Stimulated activated CD8-positive, alpha-beta memory T cell treated with anti-CD3 and anti-CD28 coated beads, Interleukin-15, amount 100 ng/mL, for 1 hour (primary cell): ENCODE measurements around the gene DELE1.

Experiments used
- DNase-seq: peaks from one replicate; pipeline ENCODE4 v3.0.0-alpha.2; 2020; ENCODE audit warnings: low read depth

Gene DELE1

GRCh38 chr5:141926434-141926833, 2.8 kb downstream of the DELE1 start:
- no peak for DNase-seq

- no peak for DNase-seq
These were observed 4.4 kb downstream of the DELE1 start for GRCh38 chr5:141928051-141928450.

- no peak for DNase-seq
These were observed 5.9 kb downstream of the DELE1 start for GRCh38 chr5:141929398-141930058.

- no peak for DNase-seq
These were observed 8.0 kb downstream of the DELE1 start for GRCh38 chr5:141931694-141932093.

- DNase-seq = no peak
These were observed 9.5 kb downstream of the DELE1 start for GRCh38 chr5:141933151-141933550.

GRCh38 chr5:141934099-141934844, 10.6 kb downstream of the DELE1 start:
- no peak for DNase-seq

- DNase-seq = no peak
These were observed 11.9 kb downstream of the DELE1 start for GRCh38 chr5:141935538-141935937.

GRCh38 chr5:141940695-141941271, 17.1 kb downstream of the DELE1 start:
- no peak for DNase-seq

- no peak for DNase-seq
These were observed 17.6 kb downstream of the DELE1 start for GRCh38 chr5:141941307-141941706.

GRCh38 chr5:141941779-141942178, 18.1 kb downstream of the DELE1 start:
- no peak for DNase-seq

GRCh38 chr5:141942185-141942857, 18.6 kb downstream of the DELE1 start:
- DNase-seq = no peak

GRCh38 chr5:141944076-141944475, 20.4 kb downstream of the DELE1 start:
- DNase-seq = no peak

GRCh38 chr5:141945511-141946051, 21.9 kb downstream of the DELE1 start:
- no peak for DNase-seq

- DNase-seq = no peak
These were observed 23.6 kb downstream of the DELE1 start for GRCh38 chr5:141947316-141947715.

GRCh38 chr5:141948812-141949211, 25.1 kb downstream of the DELE1 start:
- no peak for DNase-seq

GRCh38 chr5:141949511-141949910, 25.8 kb downstream of the DELE1 start:
- DNase-seq = no peak

GRCh38 chr5:141950207-141951005, 26.7 kb downstream of the DELE1 start:
- DNase-seq = no peak

GRCh38 chr5:141951332-141951781, 27.7 kb downstream of the DELE1 start:
- DNase-seq = no peak

GRCh38 chr5:141952020-141952419, 28.3 kb downstream of the DELE1 start:
- no peak for DNase-seq

- no peak for DNase-seq
These were observed 30.5 kb downstream of the DELE1 start for GRCh38 chr5:141954194-141954593.

- DNase-seq = no peak
These were observed 33.8 kb downstream of the DELE1 start for GRCh38 chr5:141957367-141957996.
